ENCODE measurements around the gene GLIS1. TPM values are rescaled to one million over a fixed set of nuclear protein-coding genes. Genes with fewer than 3 reads are reported as not detected.

GLIS1 gene
- total and polyA plus RNA-seq, 9 donors = 0.12 to 2.9 (median 0.48) TPM; not detected in 1

- H3K36me3 ChIP-seq = no peaks in the 10 kb centered on the region
- WGBS, 3 donors = 91 to 93% (median 93%) methylated on average over 3 of the region's 3 CpGs
- no peaks in the 10 kb centered on the region for H3K4me1 ChIP-seq (ENCODE audit: insufficient read depth)
- H3K4me3 ChIP-seq = no peak overlapping the region
- H3K9me3 ChIP-seq = no peaks in the 10 kb centered on the region
- H3K27ac ChIP-seq = no peak overlapping the region
- DNase-seq = no peak
- TF ChIP-seq POLR2A (IDR thresholded peaks at IDR 0.05) (no peak), CTCF (IDR thresholded peaks at IDR 0.05) (no peak), EP300 (IDR thresholded peaks at IDR 0.05) (no peak)
- H3K27me3 ChIP-seq = no peaks in the 10 kb centered on the region
- intact Hi-C loops (cut with DNase I) = no loop called here
Observed at GRCh38 chr1:53700776-53701175, 38.2 kb downstream of the GLIS1 start.

DNA sequence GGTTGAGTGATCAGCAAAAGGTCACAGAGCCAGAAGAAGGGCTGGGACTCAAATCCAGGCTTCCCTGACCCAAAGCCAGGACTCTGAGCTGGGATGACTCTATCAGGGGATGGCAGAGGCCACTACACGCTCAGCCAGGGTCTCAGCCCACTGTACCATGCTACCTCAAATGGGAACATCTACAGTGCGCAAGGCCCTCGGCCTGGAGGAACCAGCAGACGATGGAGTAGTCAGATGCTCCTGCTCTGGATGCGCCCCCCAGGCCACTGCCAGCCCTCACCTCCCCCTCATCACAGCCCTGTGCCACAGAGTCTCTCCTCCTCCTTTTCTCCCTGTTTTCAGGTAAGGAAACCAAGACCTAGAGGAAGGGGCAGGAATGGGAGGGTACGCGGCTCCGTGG is 39.0 kb downstream of the GLIS1 start:
- Histone ChIP-seq H3K4me3 (no peak overlapping the region), H3K4me1 (ENCODE audit: insufficient read depth) (no peaks in the 10 kb centered on the region), H3K9me3 (no peaks in the 10 kb centered on the region), H3K36me3 (no peaks in the 10 kb centered on the region), H3K27me3 (no peaks in the 10 kb centered on the region), H3K27ac (no peak overlapping the region)
- TF ChIP-seq CTCF (IDR thresholded peaks at IDR 0.05) = no peak
- no peak for TF ChIP-seq EP300 (IDR thresholded peaks at IDR 0.05)
- no peak for TF ChIP-seq POLR2A (IDR thresholded peaks at IDR 0.05)
- intact Hi-C loops (cut with DNase I) = no loop called here
- no peak for DNase-seq
- 88 to 94% (median 92%) methylated on average over 8 of the region's 8 CpGs for WGBS, 3 donors

GRCh38 chr1:53698384-53698980 is 40.5 kb downstream of the GLIS1 start:
- no peaks in the 10 kb centered on the region for H3K4me1 ChIP-seq (ENCODE audit: insufficient read depth)
- no peak overlapping the region for H3K4me3 ChIP-seq
- H3K27me3 ChIP-seq = no peaks in the 10 kb centered on the region
- intact Hi-C loops (cut with DNase I) = no loop called here
- no peak overlapping the region for H3K27ac ChIP-seq
- no peaks in the 10 kb centered on the region for H3K36me3 ChIP-seq
- 77 to 87% (median 81%) methylated on average over 7 of the region's 7 CpGs for WGBS, 3 donors
- DNase-seq = no peak
- TF ChIP-seq POLR2A (IDR thresholded peaks at IDR 0.05) = no peak
- TF ChIP-seq EP300 (IDR thresholded peaks at IDR 0.05) = no peak
- TF ChIP-seq CTCF (IDR thresholded peaks at IDR 0.05) = no peak
- H3K9me3 ChIP-seq = no peaks in the 10 kb centered on the region

DNA sequence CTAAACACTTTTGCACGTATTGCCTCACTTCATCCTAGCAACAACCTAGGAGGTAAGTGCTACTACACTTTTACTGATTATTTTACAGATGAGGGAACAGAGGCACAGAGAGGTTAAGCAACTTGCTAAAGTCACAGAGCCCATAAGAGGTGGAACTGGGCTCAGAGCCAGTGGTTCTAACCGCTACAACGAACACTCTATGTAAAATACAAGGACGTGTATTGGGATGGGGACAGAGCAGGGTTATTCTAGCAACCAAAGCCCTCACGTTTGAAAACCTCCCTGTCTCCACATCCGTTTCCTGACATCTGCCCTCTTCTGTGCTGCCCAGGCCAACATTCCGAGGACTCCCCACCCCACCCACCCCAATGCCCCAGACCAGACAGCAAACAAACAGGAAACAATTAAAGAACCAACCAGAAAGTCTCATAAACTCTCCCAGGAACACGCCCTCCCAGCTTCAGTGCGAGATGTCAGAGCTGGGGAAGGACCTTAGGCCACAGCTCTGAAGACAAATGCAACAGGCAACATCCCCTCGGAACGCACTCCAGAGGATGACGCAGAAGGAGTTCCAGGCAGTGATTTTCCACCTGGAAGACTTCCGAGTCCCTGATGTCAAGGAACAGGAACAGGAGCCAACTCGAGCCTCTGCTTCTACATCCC is 41.1 kb downstream of the GLIS1 start:
- Histone ChIP-seq H3K27ac (no peak overlapping the region), H3K27me3 (no peaks in the 10 kb centered on the region), H3K4me3 (no peak overlapping the region), H3K4me1 (ENCODE audit: insufficient read depth) (no peaks in the 10 kb centered on the region), H3K36me3 (no peaks in the 10 kb centered on the region), H3K9me3 (no peaks in the 10 kb centered on the region)
- intact Hi-C loops (cut with DNase I) = no loop called here
- WGBS, 3 donors = 24 to 34% (median 26%) methylated on average over 14 of the region's 14 CpGs
- TF ChIP-seq POLR2A (IDR thresholded peaks at IDR 0.05) = no peak
- no peak for TF ChIP-seq CTCF (IDR thresholded peaks at IDR 0.05)
- TF ChIP-seq EP300 (IDR thresholded peaks at IDR 0.05) = no peak
- DNase-seq = no peak

Data from ovary (tissue), 9 donors.